Prostate gland (tissue), 2 donors: ENCODE data around the gene PDE6A.

Experiments
- POLR2AphosphoS5 ChIP-seq: sonication (generic); formaldehyde crosslinking; IDR thresholded peaks from one replicate; pipeline ENCODE4 v1.6.1; 2017; ENCODE audit warnings: antibody characterized with exemption
- TF ChIP-seq, protein P1 (sequence below), 4 experiments: fragments of 200-600 bp in 2 of 4; fragments of 450-650 bp in 2 of 4; sonication (generic) in 2 of 4; IDR thresholded peaks; 1 replicate in 3 of 4; 2 replicates in 1 of 4; pipeline ENCODE4 v1.5.1; 2016 to 2019; ENCODE audit warnings: antibody characterized with exemption in 4 of 4, mild to moderate bottlenecking in 2 of 4, moderate library complexity in 2 of 4

DNA sequence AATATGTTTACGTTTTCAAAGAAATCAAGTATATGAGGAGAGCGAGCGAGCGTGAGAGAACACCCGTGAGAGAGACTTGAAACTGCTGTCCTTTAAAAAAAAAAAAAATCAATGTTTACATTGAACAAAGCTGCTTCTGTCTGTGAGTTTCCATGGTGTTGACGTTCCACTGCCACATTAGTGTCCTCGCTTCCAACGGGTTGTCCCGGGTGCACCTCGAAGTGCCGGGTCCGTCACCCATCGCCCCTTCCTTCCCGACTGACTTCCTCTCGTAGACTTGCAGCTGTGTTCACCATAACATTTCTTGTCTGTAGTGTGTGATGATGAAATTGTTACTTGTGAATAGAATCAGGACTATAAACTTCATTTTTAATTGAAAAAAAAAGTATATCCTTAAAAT is 97.0 kb downstream of the PDE6A start:
- TF ChIP-seq, protein P1, sequence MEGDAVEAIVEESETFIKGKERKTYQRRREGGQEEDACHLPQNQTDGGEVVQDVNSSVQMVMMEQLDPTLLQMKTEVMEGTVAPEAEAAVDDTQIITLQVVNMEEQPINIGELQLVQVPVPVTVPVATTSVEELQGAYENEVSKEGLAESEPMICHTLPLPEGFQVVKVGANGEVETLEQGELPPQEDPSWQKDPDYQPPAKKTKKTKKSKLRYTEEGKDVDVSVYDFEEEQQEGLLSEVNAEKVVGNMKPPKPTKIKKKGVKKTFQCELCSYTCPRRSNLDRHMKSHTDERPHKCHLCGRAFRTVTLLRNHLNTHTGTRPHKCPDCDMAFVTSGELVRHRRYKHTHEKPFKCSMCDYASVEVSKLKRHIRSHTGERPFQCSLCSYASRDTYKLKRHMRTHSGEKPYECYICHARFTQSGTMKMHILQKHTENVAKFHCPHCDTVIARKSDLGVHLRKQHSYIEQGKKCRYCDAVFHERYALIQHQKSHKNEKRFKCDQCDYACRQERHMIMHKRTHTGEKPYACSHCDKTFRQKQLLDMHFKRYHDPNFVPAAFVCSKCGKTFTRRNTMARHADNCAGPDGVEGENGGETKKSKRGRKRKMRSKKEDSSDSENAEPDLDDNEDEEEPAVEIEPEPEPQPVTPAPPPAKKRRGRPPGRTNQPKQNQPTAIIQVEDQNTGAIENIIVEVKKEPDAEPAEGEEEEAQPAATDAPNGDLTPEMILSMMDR (IDR thresholded peaks at IDR 0.05): no peak
- TF ChIP-seq POLR2AphosphoS5: no peak
